Right lobe of liver (tissue), 4 donors: ENCODE results near the gene FCGR3A.
A peak's percentile ranks its signal among the peaks of the same experiment; 100 is the strongest.

Experiments used
- CTCF ChIP-seq, 4 donors: fragments of 200-600 bp in 3 of 4; fragments of 450-650 bp in 1 of 4; IDR thresholded peaks; one replicate each; pipeline versions ENCODE4 v1.5.1 to v1.8.0; 2016 to 2022; ENCODE audit warnings: antibody characterized with exemption in 4 of 4, mild to moderate bottlenecking in 2 of 4
- POLR2A ChIP-seq: fragments of 450-650 bp; IDR thresholded peaks from one replicate; pipeline ENCODE4 v1.6.1; 2017; ENCODE audit warnings: antibody characterized with exemption, mild to moderate bottlenecking
- donor health status: DM: no; HTN: no; CAD: no.
- donor health status: DM: no; HTN: no; CAD: no.
- donor health status: DM: no; HTN: yes; CAD: no.

DNA sequence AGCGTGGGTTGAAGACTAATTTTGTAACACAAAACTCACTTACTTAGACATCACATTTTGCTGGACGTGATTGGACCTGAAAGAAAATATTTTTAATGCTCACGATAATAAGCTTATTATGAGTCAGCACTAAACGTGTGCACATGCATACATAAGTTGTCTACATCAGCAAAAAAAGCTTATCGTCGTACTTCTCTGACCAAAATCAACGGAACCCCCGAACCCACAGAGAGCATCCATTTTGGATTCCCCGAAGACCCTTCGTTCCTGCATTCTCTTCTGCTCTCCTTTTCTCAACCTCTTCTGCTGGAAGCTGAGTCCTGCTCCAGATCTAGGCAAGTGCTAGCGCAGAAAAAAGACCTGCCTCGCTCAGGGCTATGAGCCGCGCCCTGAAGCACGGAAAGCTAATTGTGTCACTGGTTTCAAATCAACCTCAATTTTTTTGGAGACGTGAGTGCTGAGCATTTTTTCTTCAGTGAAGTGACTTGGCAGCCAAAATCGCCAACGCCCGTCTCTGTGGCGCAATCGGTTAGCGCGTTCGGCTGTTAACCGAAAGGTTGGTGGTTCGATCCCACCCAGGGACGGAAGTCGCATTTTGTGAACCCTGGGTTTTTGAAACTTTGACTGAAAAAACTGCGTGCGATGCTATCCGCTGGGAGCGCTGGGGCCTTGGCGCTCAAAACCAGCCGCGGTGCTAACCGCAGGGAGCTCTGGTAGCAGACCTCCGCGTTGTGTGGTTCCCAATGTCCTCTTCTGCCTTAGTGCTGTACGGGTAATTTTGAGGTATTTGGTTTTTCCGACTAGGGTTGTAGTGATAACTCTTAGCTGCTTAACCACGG lies 9.7 kb downstream of the FCGR3A start:
- TF ChIP-seq POLR2A = peak; percentile 27
- peak in 1 of 4 donors; percentile 5 for TF ChIP-seq CTCF (IDR thresholded peaks at IDR 0.05)
